GM21825 (cell line): Measurements from ENCODE around the gene GNL1.
"Not testable (repeated sequence)": the region's sequence is repeated elsewhere in the genome, so short reads cannot be mapped to it uniquely, and the experiment has no call there.

Source experiments
- ATAC-seq: cut with Tn5 transposase; IDR thresholded peaks from one replicate; pipeline ENCODE4 v1.9.1; 2021; ENCODE audit warnings: mild to moderate bottlenecking, moderate library complexity; ENCODE audit not compliant: unreplicated experiment

GNL1 gene

DNA sequence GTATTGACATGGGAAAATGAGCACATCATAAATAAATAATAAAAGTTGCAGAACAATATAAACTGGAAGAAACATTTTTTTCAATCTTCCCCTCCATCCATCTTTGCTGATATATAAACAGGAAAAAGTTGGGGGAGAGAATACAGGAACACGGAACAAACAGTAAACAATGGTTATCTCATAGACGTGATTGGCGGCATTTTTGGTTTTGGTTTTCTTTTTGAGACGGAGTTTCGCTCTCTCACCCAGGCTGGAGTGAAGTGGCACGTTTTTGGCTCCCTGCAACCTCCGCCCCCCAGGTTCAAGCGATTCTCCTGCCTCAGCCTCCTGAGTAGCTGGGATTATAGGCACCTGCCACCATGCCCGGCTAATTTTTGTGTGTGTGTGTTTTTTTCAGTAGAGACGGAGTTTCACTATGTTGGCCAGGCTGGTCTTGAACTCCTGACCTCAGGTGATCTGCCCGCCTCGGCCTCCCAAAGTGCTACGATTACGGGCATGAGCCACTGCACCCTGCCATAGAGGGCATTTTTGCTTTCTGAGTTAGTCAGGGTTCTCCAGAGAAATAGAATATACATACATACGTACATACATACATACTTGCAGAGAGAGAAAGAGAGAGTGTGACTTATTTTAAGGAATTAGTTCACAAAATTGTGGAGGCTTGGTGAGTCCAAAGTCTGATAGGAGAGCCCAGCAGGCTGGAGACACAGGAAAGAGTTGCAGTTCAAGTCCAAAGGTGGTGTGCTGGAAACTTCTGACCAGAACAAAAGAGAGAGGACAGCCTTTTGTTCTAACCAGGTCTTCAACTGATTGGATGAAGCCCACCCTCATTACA lies 22.6 kb downstream of the GNL1 start:
- ATAC-seq, result no peak

GRCh38 chr6:30530014-30530413 lies 26.3 kb downstream of the GNL1 start:
- ATAC-seq, result no peak

DNA sequence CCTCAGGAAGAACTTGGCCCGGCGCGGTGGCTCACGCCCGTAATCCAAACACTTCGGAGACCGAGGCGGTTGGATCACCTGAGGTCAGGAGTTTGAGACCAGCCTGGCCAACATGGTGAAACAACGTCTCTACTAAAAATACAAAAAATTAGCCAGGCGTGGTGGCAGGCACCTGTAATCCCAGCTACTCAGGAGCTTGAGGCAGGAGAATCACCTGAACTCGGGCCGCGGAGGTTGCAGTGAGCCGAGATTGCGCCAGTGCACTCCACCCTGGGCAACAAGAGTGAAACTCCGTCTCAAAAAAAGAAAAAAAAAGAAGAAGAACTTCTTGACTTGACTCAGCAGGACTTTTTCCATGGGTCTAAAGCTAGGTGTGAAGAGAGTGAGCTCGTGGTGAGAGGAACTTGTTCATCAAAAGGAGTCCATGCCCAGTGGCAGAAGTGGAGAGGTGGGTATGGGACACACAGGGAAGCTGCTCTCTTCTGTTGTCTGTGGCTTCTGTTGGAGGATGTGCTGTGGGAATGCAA lies 26.9 kb downstream of the GNL1 start:
- ATAC-seq, result peak; percentile 52

- not testable (repeated sequence) for ATAC-seq
Observed at GRCh38 chr6:30526444-30526843, 29.8 kb downstream of the GNL1 start.

- ATAC-seq, result not testable (repeated sequence)
Observed at GRCh38 chr6:30521952-30522351, 34.3 kb downstream of the GNL1 start.

DNA sequence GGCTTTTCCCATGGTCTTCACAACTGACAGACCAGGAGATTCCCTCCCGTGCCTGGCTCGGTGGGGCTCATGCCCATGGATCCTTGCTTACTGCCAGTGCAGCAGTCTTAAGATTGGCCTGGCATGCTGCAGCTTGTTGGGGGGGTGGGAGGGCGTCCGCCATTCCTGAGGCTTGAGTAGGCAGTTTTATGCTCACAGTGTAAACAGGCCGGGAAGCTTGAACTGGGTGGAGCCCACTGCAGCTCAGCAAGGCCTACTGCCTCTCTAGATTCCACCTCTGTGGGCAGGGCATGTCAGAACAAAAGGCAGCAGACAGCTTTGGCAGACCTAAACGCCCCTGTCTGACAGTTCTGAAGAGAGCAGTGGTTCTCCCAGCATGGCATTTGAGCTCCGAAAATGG lies 35.2 kb downstream of the GNL1 start:
- not testable (repeated sequence) for ATAC-seq

GRCh38 chr6:30520522-30520921 lies 35.8 kb downstream of the GNL1 start:
- no peak for ATAC-seq

DNA sequence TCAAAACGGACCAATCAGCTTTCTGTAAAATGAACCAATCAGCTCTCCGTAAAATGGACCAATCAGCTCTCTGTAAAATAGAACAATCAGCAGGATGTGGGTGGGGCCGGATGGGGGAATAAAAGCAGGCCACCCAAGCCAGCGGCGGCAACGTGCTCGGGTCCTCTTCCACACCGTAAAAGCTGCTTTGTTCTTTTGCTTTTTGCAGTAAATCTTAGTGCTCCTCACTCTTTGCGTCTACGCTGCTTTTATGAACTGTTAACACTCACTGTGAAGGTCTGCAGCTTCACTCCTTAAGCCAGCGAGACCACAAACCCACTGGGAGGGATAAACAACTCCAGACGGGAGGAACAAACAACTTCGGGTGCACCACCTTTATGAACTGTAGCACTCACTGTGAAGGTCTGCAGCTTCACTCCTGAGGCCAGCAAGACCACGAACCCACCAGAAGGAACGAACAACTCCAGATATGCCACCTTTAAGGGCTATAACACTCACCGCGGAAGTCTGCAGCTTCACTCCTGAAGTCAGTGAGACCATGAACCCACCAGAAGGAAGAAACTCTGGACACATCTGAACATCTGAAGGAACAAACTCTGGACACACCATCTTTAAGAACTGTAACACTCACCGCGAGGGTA lies 37.7 kb downstream of the GNL1 start:
- not testable (repeated sequence) for ATAC-seq

- ATAC-seq, result not testable (repeated sequence)
Observed at GRCh38 chr6:30517767-30518504, 38.4 kb downstream of the GNL1 start.

- ATAC-seq, result not testable (repeated sequence)
Observed at GRCh38 chr6:30516754-30517076, 39.6 kb downstream of the GNL1 start.

DNA sequence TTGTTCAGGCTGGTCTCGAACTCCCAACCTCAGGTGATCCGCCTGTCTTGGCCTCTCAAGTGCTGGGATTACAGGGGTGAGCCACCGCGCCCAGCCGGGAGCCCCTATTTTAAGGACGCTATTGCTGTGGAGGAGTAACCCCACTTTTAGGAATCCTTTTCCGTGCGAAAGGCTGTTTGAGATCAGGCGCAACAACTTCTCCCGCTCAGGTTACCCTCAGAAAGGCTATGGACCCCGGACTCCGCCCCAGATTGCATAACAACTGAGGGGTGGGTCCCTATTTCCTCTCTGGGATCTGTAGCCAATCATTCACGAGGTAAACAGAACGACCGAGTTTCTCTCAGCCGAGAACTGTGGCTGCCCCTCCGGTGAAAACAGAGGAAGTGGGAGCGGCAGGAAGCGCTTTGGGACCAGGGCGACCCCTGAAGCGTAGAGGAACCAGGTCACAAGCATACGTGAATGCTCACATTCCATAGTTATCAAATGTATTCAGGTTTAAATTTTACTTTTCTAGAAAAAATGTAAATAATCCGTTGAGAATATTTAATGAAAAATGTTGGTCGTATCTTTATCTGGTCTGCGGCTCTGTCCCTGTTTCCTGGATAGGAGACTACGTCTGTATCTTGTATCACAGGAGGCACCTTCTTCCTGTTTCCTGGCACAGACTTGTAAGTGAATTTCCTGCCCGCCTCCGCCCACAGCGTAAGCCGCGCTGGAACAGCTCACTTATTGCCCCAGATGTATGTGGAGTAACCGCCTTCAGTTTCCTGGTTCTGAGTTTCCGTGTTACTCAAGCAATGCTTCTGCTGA lies 40.1 kb downstream of the GNL1 start:
- peak; percentile 71 for ATAC-seq

DNA sequence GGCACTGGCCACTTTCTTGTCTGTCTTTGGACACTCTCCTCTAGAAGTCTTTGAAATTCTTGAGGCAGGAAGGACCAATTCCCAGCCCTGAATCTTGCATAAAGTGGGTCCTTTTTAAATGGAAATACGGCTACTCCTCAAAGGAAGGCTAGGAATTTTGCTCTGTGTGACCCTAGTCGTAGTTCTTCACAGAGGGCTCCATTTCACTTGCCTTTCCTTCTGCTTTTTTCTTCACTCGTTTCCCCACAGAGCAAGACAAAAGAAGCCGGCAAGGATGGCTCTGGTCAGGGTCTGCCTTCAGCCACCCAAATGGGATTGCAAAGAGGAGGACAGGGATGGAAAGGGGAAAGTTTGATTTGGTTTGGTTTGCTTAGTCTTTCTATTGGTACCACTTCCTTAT lies 41.2 kb downstream of the GNL1 start:
- ATAC-seq, result no peak

GRCh38 chr6:30513451-30513850 lies 42.8 kb downstream of the GNL1 start:
- ATAC-seq, result no peak

DNA sequence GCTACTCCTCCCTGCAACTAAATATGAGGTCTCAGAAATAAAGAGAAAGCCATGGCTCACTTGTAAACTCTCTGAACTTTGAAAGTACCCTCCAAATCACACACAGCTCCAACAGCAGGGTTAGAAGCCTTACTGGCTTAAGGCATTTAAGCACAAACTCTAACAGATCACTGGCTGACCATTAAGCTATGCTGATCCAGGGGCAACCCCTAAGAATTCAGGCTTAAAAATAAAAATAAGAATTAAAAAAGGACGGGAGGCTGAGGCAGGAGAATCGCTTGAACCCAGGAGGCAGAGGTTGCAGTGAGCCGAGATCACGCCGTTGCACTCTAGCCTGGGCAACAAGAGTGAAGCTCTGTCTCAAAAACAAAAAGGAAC lies 45.1 kb downstream of the GNL1 start:
- no peak for ATAC-seq

DNA sequence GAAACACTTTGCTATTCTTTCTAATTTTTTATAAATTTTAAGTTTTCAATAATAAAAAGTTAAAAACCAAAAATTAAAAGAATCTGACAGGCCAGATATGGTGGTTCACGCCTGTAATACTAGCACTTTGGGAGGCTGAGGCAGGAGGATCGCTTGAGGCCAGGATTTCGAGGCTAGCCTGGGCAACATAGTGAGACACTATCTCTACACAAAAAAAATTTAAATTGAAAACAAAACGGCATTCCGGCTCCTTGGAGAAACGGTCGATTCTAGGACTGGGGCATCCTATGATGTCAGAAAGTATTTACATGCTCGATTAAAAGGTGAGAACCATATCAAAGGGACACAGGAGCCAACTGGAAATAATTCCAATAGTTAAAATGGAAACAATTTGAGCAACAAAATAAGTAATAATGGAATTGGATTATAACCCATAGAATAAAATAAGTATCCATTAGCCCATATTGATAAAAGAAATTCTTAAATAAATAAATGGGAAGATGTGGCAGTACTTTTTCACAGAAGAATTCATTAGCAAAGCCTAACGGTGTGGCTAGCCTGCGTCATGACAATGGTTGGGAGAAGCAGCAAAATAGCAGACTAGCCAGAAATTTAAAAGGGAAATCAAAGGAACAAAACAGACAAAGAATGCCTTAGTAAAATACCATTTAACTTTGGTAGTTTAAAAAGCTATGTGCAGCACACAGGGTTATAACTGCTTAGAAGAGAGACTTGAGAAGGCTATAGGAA lies 45.7 kb downstream of the GNL1 start:
- no peak for ATAC-seq

DNA sequence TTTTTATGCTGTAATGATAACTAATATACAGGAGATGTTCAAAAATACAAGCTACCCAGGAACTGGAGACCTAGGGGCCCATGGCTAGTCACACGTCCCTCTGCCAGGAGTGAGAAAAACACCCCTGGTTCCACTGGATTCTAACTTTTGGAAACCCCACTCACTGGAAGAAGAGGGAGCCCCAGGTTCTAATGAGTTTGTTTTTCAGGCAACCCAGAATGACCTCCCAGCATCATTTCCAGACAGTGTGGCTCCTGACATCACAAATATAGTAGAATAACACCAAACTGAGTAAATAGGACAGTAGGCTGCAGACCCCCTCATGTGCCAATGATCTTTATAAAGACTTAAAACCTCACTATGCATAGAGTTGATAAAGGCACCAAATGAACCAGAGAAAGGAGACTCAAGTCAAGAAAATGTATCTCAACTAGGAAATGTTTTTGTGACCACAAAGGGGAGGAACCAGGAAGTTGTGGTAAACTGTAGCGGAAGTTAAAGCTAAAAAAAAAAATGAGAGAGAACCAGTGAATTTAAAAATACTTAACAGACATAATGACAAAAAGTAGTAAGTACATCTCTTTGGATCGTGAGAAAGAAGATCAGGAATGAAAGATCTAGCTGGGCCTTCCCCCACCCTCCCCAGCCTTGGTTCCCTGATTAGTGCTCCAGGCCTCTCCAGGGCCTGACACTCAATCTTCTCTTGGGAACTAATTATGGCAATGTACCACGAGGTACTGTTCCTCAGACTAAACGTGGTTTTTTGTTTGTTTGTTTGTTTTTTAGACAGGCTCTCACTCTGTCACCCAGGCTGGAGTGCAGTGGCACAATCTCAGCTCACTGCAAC lies 47.2 kb downstream of the GNL1 start:
- ATAC-seq, result no peak

DNA sequence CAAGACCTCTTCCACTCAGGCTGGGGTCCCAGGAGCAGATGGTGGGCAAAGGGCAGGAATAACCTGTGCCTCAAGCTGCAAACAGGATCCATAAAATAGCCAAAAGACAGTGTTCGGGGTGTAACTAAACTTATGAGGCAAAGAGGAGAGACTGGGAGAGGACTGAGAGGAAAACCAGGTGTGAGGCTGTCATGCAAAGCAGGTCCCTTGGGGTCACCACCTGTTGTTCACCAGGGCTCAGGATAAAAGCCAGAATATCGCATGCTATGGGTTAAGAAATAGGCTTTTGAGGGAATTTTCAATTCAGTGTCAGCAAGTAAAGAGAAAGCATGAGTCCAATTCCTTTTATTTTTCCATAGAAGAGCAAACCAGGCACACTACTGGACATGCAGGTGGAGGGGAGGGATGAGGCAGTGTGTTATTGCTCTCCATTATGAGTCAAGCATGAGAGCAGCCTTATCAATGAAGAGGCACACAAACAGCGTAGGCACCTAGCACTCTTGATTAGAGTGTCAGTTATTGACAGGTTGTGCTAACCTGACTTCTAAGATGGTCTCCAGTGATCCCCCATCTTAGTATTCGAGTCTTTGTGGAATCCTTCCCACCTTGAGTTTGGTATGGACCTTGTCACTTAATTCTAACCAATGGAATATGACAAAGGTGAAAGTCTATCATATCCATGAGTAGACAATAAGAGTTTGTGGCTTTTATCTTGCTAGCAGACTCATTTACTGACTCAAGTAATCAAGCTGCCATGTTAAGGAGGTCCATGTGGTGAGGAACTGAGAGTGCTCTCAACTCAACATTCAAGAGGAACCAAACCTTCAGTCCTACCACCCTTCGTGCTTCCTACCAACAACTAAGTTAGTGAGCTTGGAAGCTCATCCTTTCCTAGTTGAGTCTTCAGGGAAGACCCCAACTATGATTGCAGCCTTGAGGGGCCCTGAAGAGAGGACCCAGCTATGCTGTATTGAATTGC lies 48.2 kb downstream of the GNL1 start:
- ATAC-seq, result no peak
